GM12878 (cell line): ENCODE data around the gene MYO3B. TPM values are rescaled to one million over a fixed set of nuclear protein-coding genes. Genes with fewer than 3 reads are reported as not detected.

Experiments used
- ATAC-seq: fragments of 200-7000 bp; cut with Tn5 transposase; 3 replicates; pipeline ENCODE4 v1.9.1; 2020; ENCODE audit warnings: mild to moderate bottlenecking, moderate library complexity
- BruUV-seq: library from RNA; stranded (reverse); fragments of 400-500 nt; replicated peaks from 2 replicates; lab custom pipeline; 2021; lab: Mats Ljungman, UMichigan
- CTCF ChIA-PET: fragments of 300-600 bp; sonication (Branson Sonifier 250); formaldehyde crosslinking; extraction: SDS; loops from one replicate; lab custom pipeline; 2021; ENCODE audit warnings: inconsistent platforms; lab: Yijun Ruan, JAX
- POLR2A ChIA-PET: fragments of 350-600 bp; formaldehyde crosslinking; extraction: SDS; loops from one replicate; lab custom pipeline; 2021; ENCODE audit warnings: inconsistent platforms; lab: Charles Lee
- RAD21 ChIA-PET: fragments of 300-600 bp; sonication (Branson Sonifier 250); formaldehyde crosslinking; loops from one replicate; lab custom pipeline; 2023; ENCODE audit warnings: antibody characterized with exemption; ENCODE audit not compliant: unreplicated experiment; lab: Charles Lee
- SMC1A ChIA-PET: fragments of 300-600 bp; sonication (Branson Sonifier 250); formaldehyde crosslinking; loops from one replicate; lab custom pipeline; 2023; ENCODE audit not compliant: unreplicated experiment, uncharacterized antibody; lab: Charles Lee
- DNase-seq: peaks from one replicate; pipeline ENCODE4 v3.0.0-alpha.2; 2011; ENCODE audit warnings: low read depth, low spot score
- FAIRE-seq: peaks from 3 replicates; lab custom pipeline; 2011; peaks lifted over from hg19 to GRCh38; lab: Jason Lieb, UNC
- H2AFZ ChIP-seq: 2 replicates; pipeline ENCODE4 v1.6.0; 2011; ENCODE audit warnings: low read depth, low read length, control low read depth; ENCODE audit not compliant: control insufficient read depth
- H3K27ac ChIP-seq: 2 replicates; pipeline ENCODE4 v1.5.1; 2011; ENCODE audit warnings: control low read depth; ENCODE audit not compliant: control insufficient read depth, insufficient read depth
- H3K27me3 ChIP-seq, 2 experiments: replicated peaks in 1 of 2; 2 replicates each; pipeline versions ENCODE4 v1.6.0 to v1.6.1; 2011; ENCODE audit warnings: low read length in 1 of 2; ENCODE audit not compliant: control insufficient read depth in 2 of 2, insufficient read depth in 2 of 2
- H3K36me3 ChIP-seq, 2 experiments: 2 replicates each; pipeline ENCODE4 v1.5.1; 2011; ENCODE audit warnings: low read length in 1 of 2; ENCODE audit not compliant: control insufficient read depth in 2 of 2, insufficient read depth in 2 of 2
- H3K4me1 ChIP-seq: 2 replicates; pipeline ENCODE4 v1.6.1; 2011; ENCODE audit warnings: mild to moderate bottlenecking, low read length, moderate library complexity, mixed read lengths; ENCODE audit not compliant: control insufficient read depth, insufficient read depth
- H3K4me2 ChIP-seq: 2 replicates; pipeline ENCODE4 v1.6.0; 2011; ENCODE audit warnings: control low read depth; ENCODE audit not compliant: control insufficient read depth, insufficient read depth
- H3K4me3 ChIP-seq: fragments of 200-600 bp; sonication (generic); 2 replicates; pipeline ENCODE4 v1.5.1; 2016
- H3K79me2 ChIP-seq: 2 replicates; pipeline ENCODE4 v1.6.0; 2011; ENCODE audit warnings: low read length; ENCODE audit not compliant: control insufficient read depth, insufficient read depth
- H3K9ac ChIP-seq: 2 replicates; pipeline ENCODE4 v1.8.0; 2011; ENCODE audit warnings: low read length, control low read depth, mixed read lengths; ENCODE audit not compliant: control insufficient read depth, insufficient read depth
- H3K9me3 ChIP-seq: replicated peaks from 3 replicates; pipeline ENCODE4 v1.5.1; 2011; ENCODE audit warnings: mild to moderate bottlenecking, low read length; ENCODE audit not compliant: control insufficient read depth, insufficient read depth
- H4K20me1 ChIP-seq: 2 replicates; pipeline ENCODE4 v1.6.0; 2011; ENCODE audit not compliant: control insufficient read depth, insufficient read depth
- DPF2 ChIP-seq: fragments of 450-650 bp; IDR thresholded peaks from 2 replicates; pipeline ENCODE4 v1.6.1; 2017; ENCODE audit warnings: mild to moderate bottlenecking
- FOXK2 ChIP-seq: fragments of 450-650 bp; IDR thresholded peaks from 2 replicates; pipeline ENCODE4 v1.6.1; 2017; ENCODE audit warnings: mild to moderate bottlenecking, moderate library complexity
- HDGF ChIP-seq: fragments of 450-650 bp; IDR thresholded peaks from 2 replicates; pipeline ENCODE4 v1.6.1; 2016; ENCODE audit warnings: antibody characterized with exemption
- IKZF1 ChIP-seq: fragments of 450-650 bp; conservative IDR thresholded peaks from 2 replicates; pipeline ENCODE4 v1.6.1; 2017; ENCODE audit warnings: antibody characterized with exemption, mild to moderate bottlenecking
- SP1 ChIP-seq: IDR thresholded peaks from one replicate; pipeline ENCODE4 v1.6.1; 2011; ENCODE audit warnings: low read depth, low read length
- ZNF217 ChIP-seq: fragments of 450-650 bp; IDR thresholded peaks from 2 replicates; pipeline ENCODE4 v1.6.1; 2017; ENCODE audit warnings: antibody characterized with exemption, mild to moderate bottlenecking
- in situ Hi-C: fragments of 300-500 bp; cut with MboI; formaldehyde crosslinking; loops from 9 replicates; pipeline ENCODE4 v1.14.3; 2018; ENCODE audit warnings: mixed read lengths
- intact Hi-C: fragments of 100-400 bp; cut with micrococcal nuclease; formaldehyde crosslinking; loops from one replicate; pipeline ENCODE4 v1.14.2; 2022; ENCODE audit not compliant: unreplicated experiment
- polyA plus RNA-seq, 11 experiments: library from polyadenylated mRNA; depleted of rRNA in 4 of 11; unstranded in 6 of 11; stranded (reverse) in 5 of 11; fragments of >200 nt; fragmentation: Nextera tagmentation in 4 of 11; fragmentation: Illumina TruSeq in 1 of 11; extraction: Ambion mirVana in 4 of 11; extraction: Trizol in 1 of 11; gene quantifications; 1 replicate in 1 of 11; 2 replicates in 10 of 11; pipeline versions ENCODE4 v1.2.1 to v1.2.3, GENCODE V29; 2011 to 2016; ENCODE audit warnings: inconsistent platforms in 2 of 11, missing spikeins in 2 of 11, low read depth in 1 of 11
- total RNA-seq, 4 experiments: library from RNA; depleted of rRNA in 3 of 4; stranded (reverse); fragments of >200 nt in 3 of 4; fragmentation: Illumina TruSeq in 1 of 4; extraction: Trizol in 1 of 4; gene quantifications; 2 replicates each; pipeline versions ENCODE4 v1.2.1 to v1.2.3, GENCODE V29; 2013 to 2021

MYO3B gene
- total and polyA plus RNA-seq, 10 of the 15 experiments (the other 5 are each of a cell fraction or from before 2014, with no cell fraction given), result 1.1 to 7.1 (median 2.1) TPM

DNA sequence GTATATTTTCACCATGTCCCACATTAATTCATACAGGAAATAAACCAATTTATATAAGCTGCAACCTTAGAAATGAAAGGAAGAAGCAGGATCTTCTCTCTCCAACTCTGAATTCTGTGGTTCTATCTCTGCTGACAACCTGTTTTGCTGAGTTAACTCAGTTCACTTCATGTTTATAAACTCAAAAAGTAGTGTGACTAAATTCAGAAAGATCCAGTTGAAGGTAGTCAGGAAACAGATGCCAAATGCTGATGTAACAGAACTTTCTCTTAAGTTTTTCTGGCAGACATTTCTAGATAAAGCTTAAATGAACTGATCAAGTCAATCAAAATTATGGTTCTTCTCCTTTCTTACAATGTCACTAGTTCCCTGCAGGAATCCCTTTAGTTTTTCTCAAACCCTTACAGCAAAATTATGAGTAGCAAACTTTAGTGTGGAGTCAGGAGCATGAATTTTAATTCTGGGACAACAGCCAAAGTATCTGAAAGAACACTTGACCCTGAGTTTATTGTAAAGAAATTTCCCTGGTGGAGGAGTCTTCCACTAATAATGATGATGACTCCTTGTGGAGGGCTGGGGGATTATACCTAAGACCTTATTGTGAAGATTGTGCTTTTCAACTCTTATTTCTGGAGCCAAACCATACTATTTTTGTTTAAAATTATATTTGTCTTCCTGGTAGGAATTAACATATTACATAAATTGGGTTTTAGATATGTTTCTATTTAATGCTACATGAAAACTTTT lies 216.9 kb downstream of the MYO3B start:
- intact Hi-C loops, result no loop called here
- ChIA-PET SMC1A (interaction anchor here (0.6 kb wide), 1 partner anchor 97 kb away, joined by 3 read pairs; no protein-coding TSS in a partner anchor), POLR2A (no interaction called here), CTCF (interaction anchor here (1.4 to 5.2 kb wide), 4 partner anchors 14 to 419 kb away, joined by 4 to 57 read pairs (median 9); partner anchors contain the start of gene GAD1), RAD21 (interaction anchor here (1.0 kb wide), 1 partner anchor 158 kb away, joined by 3 read pairs; no protein-coding TSS in a partner anchor)
- no peaks in the 10 kb centered on the region for H3K36me3 ChIP-seq
- no peak for FAIRE-seq
- H4K20me1 ChIP-seq, result no peaks in the 10 kb centered on the region
- H3K9me3 ChIP-seq, result no peaks in the 10 kb centered on the region
- in situ Hi-C loops, result no loop called here
- no peak overlapping the region for H3K4me2 ChIP-seq
- H3K4me3 ChIP-seq, result no peak overlapping the region
- no peak for DNase-seq
- H2AFZ ChIP-seq, result no peak overlapping the region
- H3K9ac ChIP-seq, result no peak overlapping the region
- no TSS peak for BruUV-seq
- ATAC-seq, result no peak
- H3K79me2 ChIP-seq, result no peaks in the 10 kb centered on the region
- no peak overlapping the region for H3K27ac ChIP-seq
- no peaks in the 10 kb centered on the region for H3K27me3 ChIP-seq
- TF ChIP-seq FOXK2 (no peak), IKZF1 (no peak), DPF2 (no peak), SP1 (no peak), ZNF217 (no peak), HDGF (no peak)
- TF ChIP-seq, all 136 proteins: peak for 0
- H3K4me1 ChIP-seq, result no peaks in the 10 kb centered on the region; the same call in 1 of the 2 replicates
